Activated CD8-positive, alpha-beta memory T cell treated with anti-CD3 and anti-CD28 coated beads, Interleukin-2, amount 50 U/mL, for 24 hours (primary cell): ENCODE measurements around the gene IGFBP3.

ENCODE experiments used
- DNase-seq: peaks from one replicate; pipeline ENCODE4 v3.0.0-alpha.2; 2020; ENCODE audit errors: extremely low read depth

The IGFBP3 gene

DNA sequence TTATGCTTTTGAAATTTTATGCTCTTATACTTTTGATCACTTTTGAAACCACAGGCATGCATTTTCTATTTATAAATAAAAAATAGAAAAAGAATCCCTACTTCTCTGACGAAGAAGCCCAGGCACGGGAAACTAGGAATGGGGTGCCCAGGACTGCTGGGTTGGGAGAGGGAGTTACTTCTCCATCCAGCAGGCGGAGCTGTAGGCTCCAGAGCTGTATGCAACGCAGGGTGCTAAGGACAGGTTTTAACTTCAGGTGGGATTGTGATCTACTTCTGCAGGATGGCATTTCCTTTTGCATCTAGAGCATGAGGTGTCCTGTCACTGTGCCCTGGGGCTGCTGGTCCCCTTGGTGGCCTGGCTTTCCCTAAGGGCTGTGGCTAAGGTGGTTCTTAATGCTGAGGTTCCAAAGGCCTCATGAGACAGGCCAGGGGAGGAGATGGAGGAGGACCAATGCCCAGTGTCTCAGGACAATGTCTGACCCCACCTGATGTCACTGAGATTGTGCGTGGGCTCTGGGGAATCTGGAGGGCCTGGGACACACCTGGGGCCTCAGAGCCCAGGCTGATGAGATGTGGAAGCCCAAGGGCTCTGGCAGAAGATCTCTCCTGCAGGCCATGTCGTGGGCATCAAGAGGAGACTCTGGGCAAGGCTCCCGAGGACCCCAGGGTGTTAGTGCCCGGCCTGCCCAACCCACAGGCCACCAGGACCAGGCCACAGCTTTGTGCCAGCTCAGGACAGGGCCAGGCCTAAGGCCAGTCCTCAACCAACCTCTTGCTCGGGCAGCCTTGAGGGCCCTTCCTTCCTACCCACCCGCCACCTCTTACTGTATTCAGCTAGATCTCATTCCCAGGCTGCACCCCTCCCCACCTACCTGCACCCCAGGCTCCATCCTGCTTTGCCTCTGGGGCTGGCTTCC, 48.7 kb downstream of the IGFBP3 start:
- no peak for DNase-seq

DNA sequence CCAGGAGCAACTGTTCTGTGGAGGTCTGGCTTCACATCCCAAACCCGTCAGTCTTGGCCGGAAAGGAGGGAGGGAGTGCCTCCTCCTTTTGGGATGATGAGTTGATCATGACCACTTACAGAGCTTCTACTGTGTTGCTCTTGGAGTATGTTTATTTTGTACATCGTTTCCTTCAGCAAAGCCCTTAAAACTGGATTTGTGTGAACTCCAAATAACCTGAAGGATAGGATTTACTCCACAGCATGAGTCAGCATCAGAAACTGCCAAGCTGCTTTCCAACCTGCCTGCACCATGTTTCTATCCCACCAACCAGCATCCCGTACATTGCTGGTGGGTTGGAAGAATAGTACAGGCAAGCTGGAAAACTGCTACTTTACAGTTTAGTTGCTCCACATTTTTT, 51.6 kb downstream of the IGFBP3 start:
- DNase-seq = no peak

DNA sequence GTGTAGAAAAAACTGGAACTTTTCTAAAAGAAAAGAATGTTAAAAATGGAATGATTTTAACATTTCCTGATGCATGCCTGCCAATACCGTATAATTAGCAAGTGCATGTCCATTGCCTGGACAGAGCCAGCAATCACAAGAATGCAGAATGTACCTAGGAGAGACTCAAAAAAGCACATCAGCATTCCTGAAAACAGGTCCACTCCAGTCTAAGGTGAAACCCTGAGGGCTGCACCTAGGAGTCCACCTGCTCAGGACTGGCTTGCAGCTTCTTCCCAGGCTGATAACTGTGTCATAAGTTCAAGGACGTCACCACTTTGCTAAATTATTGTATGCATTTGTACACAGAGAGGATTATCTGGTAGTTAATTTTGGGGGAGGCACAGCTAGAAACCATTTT, 53.6 kb downstream of the IGFBP3 start:
- DNase-seq = no peak

DNA sequence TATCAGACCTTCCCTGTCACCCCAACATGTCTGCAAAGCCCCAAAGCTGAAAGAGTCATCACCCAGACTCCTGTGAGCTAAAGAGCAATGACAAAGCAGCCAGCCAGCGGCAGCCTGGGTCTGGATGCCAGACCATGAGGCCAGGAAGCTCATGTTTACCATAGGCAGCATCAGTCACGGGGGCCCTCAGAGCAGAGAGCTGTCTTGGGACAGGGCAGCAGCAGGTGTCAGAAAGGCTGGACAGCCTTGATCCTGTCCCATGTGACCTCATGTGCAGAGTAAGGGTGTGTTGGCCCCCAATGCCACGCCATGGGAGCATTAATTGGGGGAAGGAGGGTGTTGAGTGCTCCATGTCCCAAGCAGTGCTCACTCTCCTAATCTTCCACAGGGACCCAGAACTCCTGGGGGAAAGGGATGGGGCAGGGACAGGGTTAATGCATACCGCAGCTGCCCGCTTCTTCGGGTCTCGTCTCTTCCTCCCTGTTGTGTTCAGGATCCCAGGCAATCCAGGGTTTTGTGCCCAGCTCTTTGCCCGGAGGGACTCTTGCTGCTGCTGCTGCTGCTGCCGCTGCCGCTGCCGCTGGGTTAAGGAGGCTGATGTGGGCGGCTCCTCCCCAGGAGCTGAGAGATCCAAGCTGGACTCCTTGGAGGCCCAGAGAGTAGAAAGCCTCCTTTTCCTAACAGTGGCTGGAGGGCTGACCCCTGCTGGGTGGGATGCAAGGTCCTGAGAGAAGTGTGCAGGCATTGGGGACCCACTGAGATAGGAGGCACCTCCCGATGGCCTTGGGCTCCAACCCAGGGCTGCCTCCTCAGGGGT, 55.3 kb downstream of the IGFBP3 start:
- DNase-seq = no peak

DNA sequence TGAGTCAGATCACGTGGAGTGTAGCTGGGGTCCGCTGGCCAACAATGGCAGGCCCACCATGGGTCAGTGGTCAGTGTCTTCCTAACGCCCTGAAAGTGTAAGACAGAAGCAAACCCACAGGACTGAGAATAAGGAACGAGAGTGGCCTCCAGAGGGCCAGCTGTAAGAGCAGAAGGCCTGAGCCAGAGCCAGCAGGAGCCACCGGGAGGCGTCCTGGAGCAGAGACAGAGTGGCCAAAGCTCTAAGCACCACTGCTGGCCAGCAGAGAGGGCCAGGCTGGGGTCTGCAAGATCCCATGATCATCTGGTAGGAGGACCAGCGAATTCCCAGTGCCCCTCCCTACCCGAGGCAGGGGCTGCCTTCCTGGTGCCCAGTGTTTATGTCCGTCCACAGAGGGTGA, 57.4 kb downstream of the IGFBP3 start:
- DNase-seq = no peak
